IMR-90 (cell line): Measurements from ENCODE around the gene RGS19. TPM values are rescaled to one million over a fixed set of nuclear protein-coding genes. Genes with fewer than 3 reads are reported as not detected.

Experiments
- ATAC-seq: fragments of 200-7000 bp; cut with Tn5 transposase; 2 replicates; pipeline ENCODE4 v1.9.1; 2020; ENCODE audit warnings: low read depth, mild to moderate bottlenecking, moderate library complexity
- BruUV-seq: library from RNA; stranded (reverse); fragments of 400-500 nt; replicated peaks from 2 replicates; lab custom pipeline; 2021; lab: Mats Ljungman, UMichigan
- CTCF ChIA-PET: fragments of 300-600 bp; formaldehyde crosslinking; extraction: SDS; loops from one replicate; lab custom pipeline; 2021; ENCODE audit warnings: antibody characterized with exemption; lab: Yijun Ruan, JAX
- POLR2A ChIA-PET: fragments of 300-600 bp; sonication (Branson Sonifier 250); formaldehyde crosslinking; loops from one replicate; lab custom pipeline; 2022; ENCODE audit warnings: antibody characterized with exemption; ENCODE audit not compliant: unreplicated experiment; lab: Charles Lee
- DNase-seq: peaks from one replicate; pipeline ENCODE4 v3.0.0; 2013
- H2AFZ ChIP-seq: replicated peaks from 2 replicates; pipeline ENCODE3; 2013; ENCODE audit warnings: low read length, mild to moderate bottlenecking; ENCODE audit not compliant: poor library complexity
- H2AK5ac ChIP-seq: 2 replicates; pipeline ENCODE4 v1.6.1; 2013; ENCODE audit warnings: low read depth, low read length, inconsistent platforms
- H2AK9ac ChIP-seq: replicated peaks from 2 replicates; pipeline ENCODE3; 2013; ENCODE audit warnings: mild to moderate bottlenecking, low read depth, low read length, moderate library complexity; ENCODE audit not compliant: poor library complexity
- H2BK120ac ChIP-seq: 2 replicates; pipeline ENCODE4 v1.6.1; 2013; ENCODE audit warnings: low read depth, low read length, inconsistent platforms
- H2BK15ac ChIP-seq: 3 replicates; pipeline ENCODE4 v1.6.1; 2013; ENCODE audit warnings: low read depth, low read length, inconsistent platforms
- H2BK20ac ChIP-seq: 2 replicates; pipeline ENCODE4 v1.6.1; 2013; ENCODE audit warnings: low read depth, mild to moderate bottlenecking, inconsistent platforms, low read length, moderate library complexity
- H2BK5ac ChIP-seq: 2 replicates; pipeline ENCODE4 v1.6.1; 2013; ENCODE audit warnings: mild to moderate bottlenecking, low read depth, low read length, inconsistent platforms; ENCODE audit not compliant: poor library complexity, severe bottlenecking
- H3K14ac ChIP-seq: replicated peaks from 2 replicates; pipeline ENCODE4 v1.6.1; 2013; ENCODE audit warnings: low read depth, low read length, inconsistent platforms
- H3K18ac ChIP-seq: 2 replicates; pipeline ENCODE4 v1.6.1; 2013; ENCODE audit warnings: low read depth, low read length, control low read depth
- H3K23ac ChIP-seq: 2 replicates; pipeline ENCODE4 v1.6.1; 2013; ENCODE audit warnings: low read depth, low read length, inconsistent platforms
- H3K27ac ChIP-seq: 2 replicates; pipeline ENCODE4 v1.5.1; 2013; ENCODE audit warnings: mild to moderate bottlenecking, control low read depth, low read length; ENCODE audit not compliant: insufficient read depth
- H3K27me3 ChIP-seq: 2 replicates; pipeline ENCODE4 v1.6.1; 2013; ENCODE audit warnings: low read length; ENCODE audit not compliant: control insufficient read depth, insufficient read depth
- H3K36me3 ChIP-seq: 2 replicates; pipeline ENCODE4 v1.6.1; 2013; ENCODE audit warnings: low read length, mixed read lengths; ENCODE audit not compliant: control insufficient read depth, insufficient read depth
- H3K4ac ChIP-seq: 2 replicates; pipeline ENCODE4 v1.6.1; 2013; ENCODE audit warnings: low read depth, low read length, inconsistent platforms
- H3K4me1 ChIP-seq: 2 replicates; pipeline ENCODE4 v1.6.1; 2013; ENCODE audit warnings: low read length, mixed read lengths; ENCODE audit not compliant: control insufficient read depth, insufficient read depth
- H3K4me2 ChIP-seq: 2 replicates; pipeline ENCODE4 v1.6.1; 2013; ENCODE audit warnings: low read depth, mild to moderate bottlenecking, control low read depth, low read length, moderate library complexity
- H3K4me3 ChIP-seq: 2 replicates; pipeline ENCODE4 v1.5.1; 2013; ENCODE audit warnings: low read depth, mild to moderate bottlenecking, control low read depth, low read length, moderate library complexity; ENCODE audit not compliant: insufficient read depth
- H3K56ac ChIP-seq: 2 replicates; pipeline ENCODE4 v1.6.1; 2013; ENCODE audit warnings: low read length, inconsistent platforms; ENCODE audit not compliant: insufficient read depth; ENCODE audit errors: extremely low read depth
- H3K79me1 ChIP-seq, 2 experiments: 2 replicates each; pipeline ENCODE4 v1.6.1; 2013; ENCODE audit warnings: low read length in 2 of 2, inconsistent platforms in 1 of 2, low read depth in 1 of 2
- H3K9ac ChIP-seq: 2 replicates; pipeline ENCODE4 v1.6.1; 2013; ENCODE audit warnings: low read depth, low read length, control low read depth
- H3K9me1 ChIP-seq: 2 replicates; pipeline ENCODE4 v1.6.1; 2013; ENCODE audit warnings: low read length, inconsistent platforms; ENCODE audit not compliant: insufficient read depth
- H3K9me3 ChIP-seq: 2 replicates; pipeline ENCODE4 v1.6.1; 2013; ENCODE audit warnings: low read length; ENCODE audit not compliant: control insufficient read depth, insufficient read depth
- H4K20me1 ChIP-seq: 2 replicates; pipeline ENCODE4 v1.6.1; 2013; ENCODE audit warnings: low read length, inconsistent platforms; ENCODE audit not compliant: insufficient read depth
- H4K5ac ChIP-seq: 2 replicates; pipeline ENCODE4 v1.6.1; 2013; ENCODE audit warnings: mild to moderate bottlenecking, low read depth, low read length, control low read depth
- H4K8ac ChIP-seq, 2 experiments: 2 replicates each; pipeline ENCODE4 v1.6.1; 2013; ENCODE audit warnings: low read depth in 2 of 2, low read length in 2 of 2, control low read depth in 1 of 2, inconsistent platforms in 1 of 2
- H4K91ac ChIP-seq: 2 replicates; pipeline ENCODE4 v1.6.1; 2013; ENCODE audit warnings: low read depth, low read length, inconsistent platforms; ENCODE audit not compliant: insufficient read depth
- CHD1 ChIP-seq: IDR thresholded peaks from 2 replicates; pipeline ENCODE4 v1.6.1; 2012; ENCODE audit warnings: low read depth, low read length, improper control_type of control experiment
- MAFK ChIP-seq: IDR thresholded peaks from 2 replicates; pipeline ENCODE4 v1.6.1; 2012; ENCODE audit warnings: low read depth, low read length, improper control_type of control experiment
- POLR2A ChIP-seq: IDR thresholded peaks from 2 replicates; pipeline ENCODE4 v1.6.1; 2012; ENCODE audit warnings: mild to moderate bottlenecking, low read depth, low read length
- whole genome bisulfite sequencing, 2 experiments: methylation state at CpG; one replicate each; pipeline versions ENCODE4 v1.1.5 to v1.1.7; 2013; ENCODE audit warnings: missing lambda C conversion rate in 2 of 2; ENCODE audit not compliant: insufficient read length in 1 of 2; ENCODE audit errors: extremely low coverage in 2 of 2; 5-methylcytosine and 5-hydroxymethylcytosine counted together
- dilution Hi-C: fragments of 300-500 bp; cut with HindIII; formaldehyde crosslinking; loops from one replicate; pipeline ENCODE4 v1.14.3; 2018; ENCODE audit warnings: low sequenced_read_pairs; ENCODE audit not compliant: unreplicated experiment
- in situ Hi-C: fragments of 300-500 bp; cut with MboI; formaldehyde crosslinking; loops from 3 replicates; pipeline ENCODE4 v1.14.3; 2019; ENCODE audit warnings: low sequenced_read_pairs, inconsistent platforms, mixed read lengths
- intact Hi-C: fragments of 100-400 bp; cut with micrococcal nuclease; formaldehyde crosslinking; loops from 2 replicates; pipeline ENCODE4 v1.10.0; 2022
- polyA plus RNA-seq, 3 experiments: library from polyadenylated mRNA; depleted of rRNA; stranded (reverse); fragments of >200 nt; gene quantifications; 2 replicates each; pipeline ENCODE4 v1.2.3, GENCODE V29; 2012; ENCODE audit warnings: low replicate concordance in 1 of 3
- total RNA-seq: library from RNA; depleted of rRNA; stranded (reverse); fragments of >200 nt; gene quantifications from 2 replicates; pipeline ENCODE4 v1.2.3, GENCODE V29; 2012

Gene RGS19
- total and polyA plus RNA-seq, 2 of the 4 experiments (the other 2 are of a cell fraction): 7.7 to 17.5 TPM

DNA sequence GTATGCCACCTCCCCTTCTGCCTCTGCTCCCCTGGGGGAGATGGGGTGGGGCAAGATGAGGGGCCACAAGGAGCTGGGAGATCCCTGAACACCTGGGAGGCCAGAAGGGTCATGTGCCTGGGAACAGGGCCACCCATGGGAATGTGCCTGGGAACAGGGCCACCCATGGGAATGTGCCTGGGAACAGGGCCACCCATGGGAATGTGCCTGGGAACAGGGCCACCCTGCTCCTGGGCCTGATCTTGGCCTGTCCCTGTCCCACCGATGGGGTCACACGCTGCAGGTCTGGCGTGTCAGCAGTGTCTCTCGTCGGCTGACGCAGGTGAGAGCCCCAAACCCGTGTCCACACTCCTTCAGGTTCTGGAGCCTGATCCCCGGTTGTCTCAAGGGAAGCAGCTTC lies 4.4 kb downstream of the RGS19 start:
- H3K36me3 ChIP-seq: peaks cover 26% of the 10 kb centered on the region; the same call in 1 of the 2 replicates
- DNase-seq (no peak), ATAC-seq (no peak)
- no peak overlapping the region for H3K56ac ChIP-seq
- H3K79me1 ChIP-seq: peaks cover 6 to 8% of the 10 kb centered on the region in 2 experiments; a peak in 3 of 4 replicates
- H4K20me1 ChIP-seq: no peaks in the 10 kb centered on the region; the same call in none of the 2 replicates
- no peak overlapping the region for H3K4me2 ChIP-seq
- no peak overlapping the region for H2BK20ac ChIP-seq
- H3K4me1 ChIP-seq: peaks cover 11% of the 10 kb centered on the region
- POLR2A ChIA-PET: no interaction called here
- no peak overlapping the region for H2BK120ac ChIP-seq
- TF ChIP-seq CHD1 (no peak), MAFK (no peak), POLR2A (no peak)
- no peak overlapping the region for H4K8ac ChIP-seq
- H3K27me3 ChIP-seq: no peaks in the 10 kb centered on the region
- no peak overlapping the region for H3K9ac ChIP-seq
- no peak overlapping the region for H4K5ac ChIP-seq
- no peak overlapping the region for H3K18ac ChIP-seq
- no peak overlapping the region for H2AFZ ChIP-seq
- no peak overlapping the region for H4K91ac ChIP-seq
- H3K9me1 ChIP-seq: no peaks in the 10 kb centered on the region
- no peak overlapping the region for H3K27ac ChIP-seq
- H3K4me3 ChIP-seq: no peak overlapping the region
- in situ Hi-C loops: no loop called here
- no peaks in the 10 kb centered on the region for H3K9me3 ChIP-seq
- dilution Hi-C loops: no loop called here
- H2AK9ac ChIP-seq: no peak overlapping the region
- H2AK5ac ChIP-seq: no peak overlapping the region
- BruUV-seq: no TSS peak
- intact Hi-C loops: no loop called here
- CTCF ChIA-PET: no interaction called here
- no peak overlapping the region for H3K14ac ChIP-seq
- H3K4ac ChIP-seq: no peak overlapping the region
- no peak overlapping the region for H2BK5ac ChIP-seq
- no peak overlapping the region for H3K23ac ChIP-seq
- WGBS, 2 experiments: 86% methylated on average over 6 of the region's 8 CpGs; no CpG with 5 or more reads in 1 of the 2 experiments
- H2BK15ac ChIP-seq: no peak overlapping the region
